ENCODE results near the gene MAP7D3.

DNA sequence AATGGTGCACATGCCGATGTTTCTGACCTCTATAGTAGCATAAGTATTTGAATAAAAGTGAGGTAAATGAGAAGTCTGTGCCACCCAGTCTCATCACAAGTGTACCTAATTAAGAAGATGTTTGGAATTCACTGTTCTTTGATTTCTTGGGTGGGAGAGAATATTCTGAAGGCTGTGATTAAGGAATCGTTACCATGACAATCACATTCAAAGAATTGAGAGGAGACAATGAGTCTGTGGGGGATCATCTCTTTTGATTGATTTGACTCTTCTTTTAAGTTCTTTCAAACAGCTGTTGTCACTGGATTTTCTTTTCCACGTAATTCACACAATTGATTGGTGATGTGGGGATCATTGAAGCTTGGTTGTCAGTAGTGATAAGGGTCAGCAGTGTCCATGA lies 85.8 kb downstream of the MAP7D3 start:
- TF ChIP-seq CTCF (IDR thresholded peaks at IDR 0.05; ENCODE audit: low read depth, low read length): no peak
- TF ChIP-seq, protein P1, sequence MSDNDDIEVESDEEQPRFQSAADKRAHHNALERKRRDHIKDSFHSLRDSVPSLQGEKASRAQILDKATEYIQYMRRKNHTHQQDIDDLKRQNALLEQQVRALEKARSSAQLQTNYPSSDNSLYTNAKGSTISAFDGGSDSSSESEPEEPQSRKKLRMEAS (IDR thresholded peaks at IDR 0.05; ENCODE audit: low read depth, low read length): no peak
